ENCODE results near the gene CSH2.

The CSH2 gene

DNA sequence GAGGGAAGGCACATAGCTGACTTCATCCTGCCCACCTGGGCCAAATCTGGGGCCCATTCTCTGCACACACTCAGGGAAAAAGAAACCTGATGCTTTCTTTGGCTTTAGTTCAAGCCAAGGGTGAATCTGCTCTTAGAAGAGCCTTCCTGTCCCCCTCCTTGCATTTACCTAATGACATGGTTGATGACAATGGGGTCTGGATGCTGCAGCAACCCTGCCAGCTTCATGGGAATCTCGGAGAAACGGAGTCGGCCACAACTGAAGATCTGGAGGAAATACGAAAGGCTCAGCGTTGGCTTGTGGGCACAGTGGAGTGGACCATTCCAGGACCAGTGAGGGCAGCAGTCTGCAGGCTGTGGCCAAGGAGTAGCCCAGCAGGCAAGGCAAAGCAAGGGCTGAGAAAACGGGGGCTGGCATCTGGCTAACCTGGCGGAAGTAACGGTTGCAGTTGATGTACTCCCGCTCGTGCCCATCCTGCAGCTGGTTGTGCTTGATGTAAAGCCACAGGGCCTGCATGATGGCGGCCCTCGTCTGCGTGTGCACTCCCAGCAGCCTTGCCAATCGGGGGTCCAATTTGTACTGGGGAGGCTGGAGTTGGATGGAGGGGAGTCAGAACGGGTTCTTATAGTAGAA is 39.6 kb downstream of the CSH2 start:
- H3K36me3 ChIP-seq = peaks cover 80% of the 10 kb centered on the region
- TF ChIP-seq, protein P1, sequence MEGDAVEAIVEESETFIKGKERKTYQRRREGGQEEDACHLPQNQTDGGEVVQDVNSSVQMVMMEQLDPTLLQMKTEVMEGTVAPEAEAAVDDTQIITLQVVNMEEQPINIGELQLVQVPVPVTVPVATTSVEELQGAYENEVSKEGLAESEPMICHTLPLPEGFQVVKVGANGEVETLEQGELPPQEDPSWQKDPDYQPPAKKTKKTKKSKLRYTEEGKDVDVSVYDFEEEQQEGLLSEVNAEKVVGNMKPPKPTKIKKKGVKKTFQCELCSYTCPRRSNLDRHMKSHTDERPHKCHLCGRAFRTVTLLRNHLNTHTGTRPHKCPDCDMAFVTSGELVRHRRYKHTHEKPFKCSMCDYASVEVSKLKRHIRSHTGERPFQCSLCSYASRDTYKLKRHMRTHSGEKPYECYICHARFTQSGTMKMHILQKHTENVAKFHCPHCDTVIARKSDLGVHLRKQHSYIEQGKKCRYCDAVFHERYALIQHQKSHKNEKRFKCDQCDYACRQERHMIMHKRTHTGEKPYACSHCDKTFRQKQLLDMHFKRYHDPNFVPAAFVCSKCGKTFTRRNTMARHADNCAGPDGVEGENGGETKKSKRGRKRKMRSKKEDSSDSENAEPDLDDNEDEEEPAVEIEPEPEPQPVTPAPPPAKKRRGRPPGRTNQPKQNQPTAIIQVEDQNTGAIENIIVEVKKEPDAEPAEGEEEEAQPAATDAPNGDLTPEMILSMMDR (IDR thresholded peaks at IDR 0.05) = no peak
- peaks cover 15 to 24% of the 10 kb centered on the region in 2 experiments for H3K4me1 ChIP-seq (ENCODE audit: control insufficient read depth in 1 of 2, insufficient read depth in 1 of 2, low read depth in 1 of 2, low read length in 1 of 2)
- no peak overlapping the region for H3K4me3 ChIP-seq (ENCODE audit: low read depth in 1 of 2, low read length in 1 of 2)
- H3K27ac ChIP-seq = peak overlapping the region; percentile 74
- no peaks in the 10 kb centered on the region for H3K9me3 ChIP-seq
- no peaks in the 10 kb centered on the region for H3K27me3 ChIP-seq

DNA sequence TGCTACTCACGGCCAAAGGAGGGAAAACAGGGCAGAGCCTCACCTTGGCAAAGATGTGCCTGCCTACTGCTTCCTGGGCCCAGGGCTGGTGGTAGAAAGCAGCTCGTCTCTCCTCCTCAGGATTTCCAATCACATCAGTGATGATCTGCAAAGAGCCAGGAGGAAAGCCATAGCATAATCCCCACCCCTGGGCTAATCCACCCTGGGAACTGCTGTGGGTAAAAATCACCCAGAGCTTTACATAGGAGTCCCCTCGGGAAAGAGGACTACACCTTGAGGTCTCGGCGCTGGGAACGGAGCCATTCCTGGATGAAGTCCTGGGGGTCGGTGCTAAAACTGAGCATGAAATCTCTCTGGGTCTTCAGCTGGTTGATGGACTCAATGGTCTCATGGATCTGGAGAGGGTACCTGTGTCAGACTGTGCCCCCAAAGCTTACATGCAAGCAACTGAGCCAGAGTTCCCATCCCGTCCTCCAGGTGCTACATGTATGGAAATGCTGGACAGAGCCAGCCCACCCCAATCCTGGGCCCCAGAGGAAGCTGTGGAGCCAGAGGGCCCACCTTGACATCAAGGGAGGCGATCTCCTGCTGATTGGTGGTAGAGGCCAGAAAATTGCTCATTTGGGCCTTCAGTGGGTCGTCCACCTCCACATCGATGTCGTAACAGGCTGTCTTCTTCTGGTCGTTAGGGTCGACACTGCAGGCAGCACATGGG is 40.3 kb downstream of the CSH2 start:
- Histone ChIP-seq H3K4me3 (ENCODE audit: low read depth in 1 of 2, low read length in 1 of 2) (no peak overlapping the region), H3K9me3 (no peaks in the 10 kb centered on the region), H3K36me3 (peaks cover 80% of the 10 kb centered on the region), H3K27me3 (no peaks in the 10 kb centered on the region), H3K27ac (peak overlapping the region; percentile 74), H3K4me1 (ENCODE audit: control insufficient read depth in 1 of 2, insufficient read depth in 1 of 2, low read depth in 1 of 2, low read length in 1 of 2) (peaks cover 16 to 24% of the 10 kb centered on the region in 2 experiments)
- TF ChIP-seq, protein P1 (IDR thresholded peaks at IDR 0.05) = no peak

DNA sequence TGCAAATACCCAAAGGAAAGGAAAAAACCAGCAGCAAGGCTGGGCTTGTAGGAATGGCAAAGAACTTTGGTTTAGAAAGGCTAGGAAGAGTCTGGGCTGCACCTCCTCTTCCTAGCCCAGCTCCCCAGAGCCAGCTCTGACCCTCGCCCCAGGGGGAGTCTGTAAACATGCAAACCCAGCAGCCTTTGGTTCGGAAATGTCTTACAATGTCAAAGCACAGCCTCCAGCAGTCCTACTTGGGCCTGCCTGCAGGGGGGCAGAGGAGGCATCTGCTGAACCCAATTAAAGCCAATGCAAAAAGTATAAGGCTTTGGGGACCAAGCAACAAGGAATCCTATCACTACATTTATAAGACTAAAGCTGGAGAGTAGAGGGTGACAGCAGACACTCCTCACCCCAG is 41.0 kb downstream of the CSH2 start:
- no peak overlapping the region for H3K27ac ChIP-seq
- H3K36me3 ChIP-seq = peaks cover 80% of the 10 kb centered on the region
- peaks cover 23 to 31% of the 10 kb centered on the region in 2 experiments for H3K4me1 ChIP-seq (ENCODE audit: control insufficient read depth in 1 of 2, insufficient read depth in 1 of 2, low read depth in 1 of 2, low read length in 1 of 2)
- H3K4me3 ChIP-seq (ENCODE audit: low read depth in 1 of 2, low read length in 1 of 2) = no peak overlapping the region
- H3K9me3 ChIP-seq = no peaks in the 10 kb centered on the region
- H3K27me3 ChIP-seq = no peaks in the 10 kb centered on the region
- TF ChIP-seq, protein P1 (IDR thresholded peaks at IDR 0.05) = no peak

DNA sequence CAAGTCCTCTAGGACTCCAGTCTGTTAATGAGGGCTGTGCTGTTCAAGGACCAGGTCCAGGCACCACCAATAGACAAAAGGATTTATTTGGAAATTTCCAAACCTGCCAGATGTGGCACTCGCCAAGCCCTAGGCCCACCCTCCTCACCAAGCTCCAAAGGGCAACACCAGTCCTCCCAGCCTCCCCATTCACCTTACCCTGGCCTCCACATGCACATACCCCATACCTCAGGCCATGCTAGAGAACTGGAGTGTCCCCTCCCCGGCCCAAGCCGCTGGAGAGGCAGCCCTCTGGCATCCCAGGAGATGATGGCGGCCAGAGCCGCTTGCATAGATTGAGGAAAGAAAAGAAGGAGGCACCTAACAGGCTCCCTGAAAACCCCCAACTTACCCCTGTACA is 41.5 kb downstream of the CSH2 start:
- Histone ChIP-seq H3K4me3 (ENCODE audit: low read depth in 1 of 2, low read length in 1 of 2) (no peak overlapping the region), H3K4me1 (ENCODE audit: control insufficient read depth in 1 of 2, insufficient read depth in 1 of 2, low read depth in 1 of 2, low read length in 1 of 2) (peaks cover 24 to 32% of the 10 kb centered on the region in 2 experiments), H3K27ac (no peak overlapping the region), H3K9me3 (no peaks in the 10 kb centered on the region), H3K27me3 (no peaks in the 10 kb centered on the region), H3K36me3 (peaks cover 78% of the 10 kb centered on the region)
- TF ChIP-seq, protein P1 (IDR thresholded peaks at IDR 0.05) = no peak

DNA sequence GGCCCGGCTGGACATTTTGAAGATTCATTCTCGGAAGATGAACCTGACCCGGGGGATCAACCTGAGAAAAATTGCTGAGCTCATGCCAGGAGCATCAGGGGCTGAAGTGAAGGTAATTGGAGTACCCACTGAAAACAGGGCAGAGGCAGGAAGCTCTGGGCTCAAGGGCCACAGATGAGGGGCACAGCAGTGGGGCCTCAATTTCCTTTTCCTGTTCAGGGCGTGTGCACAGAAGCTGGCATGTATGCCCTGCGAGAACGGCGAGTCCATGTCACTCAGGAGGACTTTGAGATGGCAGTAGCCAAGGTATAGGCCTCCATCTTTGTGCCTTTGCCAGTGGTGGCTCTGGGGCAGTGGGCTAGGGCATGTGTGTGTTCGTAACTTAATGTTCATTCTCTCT is 42.0 kb downstream of the CSH2 start:
- H3K27ac ChIP-seq = peak overlapping the region; percentile 5
- TF ChIP-seq, protein P1 (IDR thresholded peaks at IDR 0.05) = no peak
- peaks cover 73% of the 10 kb centered on the region for H3K36me3 ChIP-seq
- H3K9me3 ChIP-seq = no peaks in the 10 kb centered on the region
- H3K4me1 ChIP-seq (ENCODE audit: control insufficient read depth in 1 of 2, insufficient read depth in 1 of 2, low read depth in 1 of 2, low read length in 1 of 2) = peaks cover 26 to 36% of the 10 kb centered on the region in 2 experiments
- no peaks in the 10 kb centered on the region for H3K27me3 ChIP-seq
- no peak overlapping the region for H3K4me3 ChIP-seq (ENCODE audit: low read depth in 1 of 2, low read length in 1 of 2)
